Activated T-cell treated with anti-CD3 and anti-CD28 coated beads, Interleukin-2, amount 50 U/mL, for 24 hours (primary cell): ENCODE measurements around the gene KRT38.

Experiments used
- DNase-seq: peaks from one replicate; pipeline ENCODE4 v3.0.0-alpha.2; 2020
- H3K27ac Mint-ChIP-seq: 2 replicates; pipeline ENCODE4 v1.8.0; 2020; ENCODE audit warnings: mild to moderate bottlenecking, mixed read lengths
- H3K27me3 Mint-ChIP-seq: 2 replicates; pipeline ENCODE4 v1.8.0; 2020; ENCODE audit warnings: mixed read lengths
- H3K36me3 Mint-ChIP-seq: 2 replicates; pipeline ENCODE4 v1.8.0; 2020; ENCODE audit warnings: low read depth, mixed read lengths
- H3K4me1 Mint-ChIP-seq: 2 replicates; pipeline ENCODE4 v1.8.0; 2020; ENCODE audit warnings: low read depth, mixed read lengths
- H3K4me3 Mint-ChIP-seq: 2 replicates; pipeline ENCODE4 v1.8.0; 2020; ENCODE audit warnings: mild to moderate bottlenecking, moderate library complexity, mixed read lengths
- H3K9me3 Mint-ChIP-seq: 2 replicates; pipeline ENCODE4 v1.8.0; 2020; ENCODE audit warnings: mixed read lengths

The KRT38 gene

DNA sequence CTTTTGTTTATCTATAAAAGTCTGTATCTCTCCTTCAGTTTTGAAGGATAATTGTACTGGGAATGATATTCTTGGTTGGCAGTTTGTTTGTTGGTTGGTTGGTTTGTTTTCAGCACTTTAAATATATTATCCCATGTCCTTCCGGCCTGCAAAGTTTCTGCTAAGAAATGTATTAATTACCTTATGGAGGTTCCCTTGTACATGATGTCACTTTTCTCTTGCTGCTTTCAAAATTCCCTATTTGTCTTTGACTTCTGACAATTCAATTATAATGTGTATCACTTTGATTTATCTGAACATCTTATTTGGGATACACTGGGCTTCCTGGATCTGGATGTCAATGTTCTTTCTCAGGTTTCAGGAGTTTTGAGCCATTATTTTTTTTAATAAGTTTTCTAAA is 54.6 kb downstream of the KRT38 start:
- Mint-ChIP-seq H3K27me3 (peaks cover 1% of the 10 kb centered on the region), H3K9me3 (peaks cover 12% of the 10 kb centered on the region), H3K27ac (no peak overlapping the region), H3K36me3 (no peaks in the 10 kb centered on the region), H3K4me1 (no peaks in the 10 kb centered on the region), H3K4me3 (no peak overlapping the region)
- no peak for DNase-seq
